ENCODE measurements around the gene EIF4ENIF1. TPM values are rescaled to one million over a fixed set of nuclear protein-coding genes. Genes with fewer than 3 reads are reported as not detected.
A peak's percentile ranks its signal among the peaks of the same experiment; 100 is the strongest.

EIF4ENIF1 gene
- total RNA-seq, 3 donors from 2014 or later (not counting 1 experiment from before 2014, with no cell fraction given), result 31.1 to 41.7 (median 41.2) TPM

DNA sequence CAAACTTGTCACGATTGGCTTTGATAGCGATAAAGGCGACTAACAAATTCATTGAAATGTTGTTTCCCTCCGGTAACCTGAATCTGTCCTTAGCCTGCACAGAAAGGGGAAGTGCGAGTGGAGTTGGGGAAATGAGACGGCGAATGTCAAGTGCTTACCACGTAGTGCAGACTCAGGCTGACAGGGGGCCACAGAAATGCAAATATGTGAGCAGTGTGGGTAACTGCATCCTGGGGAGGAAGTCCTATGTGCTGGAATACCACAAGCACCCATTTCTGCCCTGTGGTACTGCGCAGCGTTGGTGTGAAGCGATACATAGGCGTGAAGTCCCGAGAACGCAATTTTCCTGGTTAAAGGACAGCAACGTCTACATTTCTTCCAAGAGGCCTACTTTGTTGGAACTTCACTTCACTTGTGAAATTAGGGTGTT lies 869 bp upstream of the EIF4ENIF1 start:
- ATAC-seq (peak; percentile 46 to 80 (median 51)), DNase-seq (peak; percentile 41 to 85)
- Mint-ChIP-seq H3K9me3 (no peaks in the 10 kb centered on the region), H3K4me1 (peaks cover 21 to 22% of the 10 kb centered on the region in 2 donors), H3K27ac (peak overlapping the region; percentile 95 to 97), H3K27me3 (ENCODE audit: low read depth in 2 of 2) (no peaks in the 10 kb centered on the region), H3K36me3 (no peaks in the 10 kb centered on the region), H3K4me3 (peak overlapping the region; percentile 97)
- 0% methylated on average over 15 of the region's 15 CpGs for WGBS (ENCODE audit: insufficient coverage)
- H3K9me3 ChIP-seq (ENCODE audit: control insufficient read depth, insufficient read depth, low read length), result no peaks in the 10 kb centered on the region
- TF ChIP-seq, protein P1, sequence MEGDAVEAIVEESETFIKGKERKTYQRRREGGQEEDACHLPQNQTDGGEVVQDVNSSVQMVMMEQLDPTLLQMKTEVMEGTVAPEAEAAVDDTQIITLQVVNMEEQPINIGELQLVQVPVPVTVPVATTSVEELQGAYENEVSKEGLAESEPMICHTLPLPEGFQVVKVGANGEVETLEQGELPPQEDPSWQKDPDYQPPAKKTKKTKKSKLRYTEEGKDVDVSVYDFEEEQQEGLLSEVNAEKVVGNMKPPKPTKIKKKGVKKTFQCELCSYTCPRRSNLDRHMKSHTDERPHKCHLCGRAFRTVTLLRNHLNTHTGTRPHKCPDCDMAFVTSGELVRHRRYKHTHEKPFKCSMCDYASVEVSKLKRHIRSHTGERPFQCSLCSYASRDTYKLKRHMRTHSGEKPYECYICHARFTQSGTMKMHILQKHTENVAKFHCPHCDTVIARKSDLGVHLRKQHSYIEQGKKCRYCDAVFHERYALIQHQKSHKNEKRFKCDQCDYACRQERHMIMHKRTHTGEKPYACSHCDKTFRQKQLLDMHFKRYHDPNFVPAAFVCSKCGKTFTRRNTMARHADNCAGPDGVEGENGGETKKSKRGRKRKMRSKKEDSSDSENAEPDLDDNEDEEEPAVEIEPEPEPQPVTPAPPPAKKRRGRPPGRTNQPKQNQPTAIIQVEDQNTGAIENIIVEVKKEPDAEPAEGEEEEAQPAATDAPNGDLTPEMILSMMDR (IDR thresholded peaks at IDR 0.05), result no peak
- intact Hi-C loops (cut with micrococcal nuclease), result loop anchor here (5.0 to 10.0 kb wide), 2 partner anchors 37 to 146 kb away; partner anchors contain the start of gene PATZ1
- peak overlapping the region; percentile 91 for H3K4me3 ChIP-seq (ENCODE audit: low read length)
- H3K27ac ChIP-seq (ENCODE audit: low read length), result peak overlapping the region; percentile 96
- H3K4me1 ChIP-seq (ENCODE audit: control insufficient read depth, insufficient read depth, low read length), result peaks cover 24% of the 10 kb centered on the region
- peaks cover 6% of the 10 kb centered on the region for H3K36me3 ChIP-seq (ENCODE audit: control insufficient read depth, insufficient read depth, low read length)
- no peaks in the 10 kb centered on the region for H3K27me3 ChIP-seq (ENCODE audit: control insufficient read depth, insufficient read depth, low read length)

DNA sequence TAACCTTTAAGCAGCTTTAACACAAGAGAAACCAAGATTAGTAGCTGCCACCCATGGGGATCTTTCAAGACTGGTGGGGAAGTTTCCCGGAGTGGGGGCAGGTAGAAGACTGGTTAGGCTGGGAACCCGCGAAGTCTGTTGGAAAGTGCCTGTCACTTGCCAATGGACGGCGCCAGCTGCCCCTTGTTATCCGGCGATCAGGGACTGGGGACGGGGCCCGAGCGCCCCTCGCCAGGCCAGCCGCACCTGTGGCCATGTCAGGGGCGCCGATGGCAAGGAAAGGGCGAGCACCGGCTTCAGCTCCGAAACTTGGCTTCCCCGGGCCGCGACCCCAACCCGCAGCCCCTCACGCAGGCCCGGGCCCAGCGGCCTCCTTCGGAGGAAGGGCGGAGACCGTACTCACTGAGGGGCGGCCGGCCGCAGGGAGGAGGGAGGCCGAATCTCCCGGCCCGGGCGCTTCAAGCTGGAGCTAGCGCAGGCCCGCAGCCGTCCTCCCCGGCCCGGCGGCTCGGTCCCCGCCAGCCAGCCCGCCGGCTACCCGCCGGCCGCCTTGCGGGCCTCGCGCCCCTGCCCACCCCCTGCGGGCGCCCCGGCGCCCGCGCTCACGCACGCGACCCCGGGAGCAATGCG lies 539 bp downstream of the EIF4ENIF1 start:
- TF ChIP-seq, protein P1 (IDR thresholded peaks at IDR 0.05), result no peak
- DNase-seq, result peak; percentile 33 to 61
- intact Hi-C loops (cut with micrococcal nuclease), result no loop called here
- peak overlapping the region; percentile 81 to 97 for H3K27ac Mint-ChIP-seq
- H3K27me3 Mint-ChIP-seq (ENCODE audit: low read depth in 2 of 2), result no peaks in the 10 kb centered on the region
- peak overlapping the region; percentile 28 for H3K27ac ChIP-seq (ENCODE audit: low read length)
- H3K36me3 Mint-ChIP-seq, result no peaks in the 10 kb centered on the region
- no peaks in the 10 kb centered on the region for H3K9me3 ChIP-seq (ENCODE audit: control insufficient read depth, insufficient read depth, low read length)
- peak; percentile 20 to 34 (median 27) for ATAC-seq
- no peaks in the 10 kb centered on the region for H3K9me3 Mint-ChIP-seq
- H3K4me1 ChIP-seq (ENCODE audit: control insufficient read depth, insufficient read depth, low read length), result peaks cover 19% of the 10 kb centered on the region
- peaks cover 28 to 30% of the 10 kb centered on the region in 2 donors for H3K4me1 Mint-ChIP-seq
- peak overlapping the region; percentile 21 for H3K4me3 ChIP-seq (ENCODE audit: low read length)
- peaks cover 15% of the 10 kb centered on the region for H3K36me3 ChIP-seq (ENCODE audit: control insufficient read depth, insufficient read depth, low read length)
- WGBS (ENCODE audit: insufficient coverage), result under 1% methylated on average over 61 of the region's 61 CpGs
- no peaks in the 10 kb centered on the region for H3K27me3 ChIP-seq (ENCODE audit: control insufficient read depth, insufficient read depth, low read length)
- peak overlapping the region; percentile 83 for H3K4me3 Mint-ChIP-seq

DNA sequence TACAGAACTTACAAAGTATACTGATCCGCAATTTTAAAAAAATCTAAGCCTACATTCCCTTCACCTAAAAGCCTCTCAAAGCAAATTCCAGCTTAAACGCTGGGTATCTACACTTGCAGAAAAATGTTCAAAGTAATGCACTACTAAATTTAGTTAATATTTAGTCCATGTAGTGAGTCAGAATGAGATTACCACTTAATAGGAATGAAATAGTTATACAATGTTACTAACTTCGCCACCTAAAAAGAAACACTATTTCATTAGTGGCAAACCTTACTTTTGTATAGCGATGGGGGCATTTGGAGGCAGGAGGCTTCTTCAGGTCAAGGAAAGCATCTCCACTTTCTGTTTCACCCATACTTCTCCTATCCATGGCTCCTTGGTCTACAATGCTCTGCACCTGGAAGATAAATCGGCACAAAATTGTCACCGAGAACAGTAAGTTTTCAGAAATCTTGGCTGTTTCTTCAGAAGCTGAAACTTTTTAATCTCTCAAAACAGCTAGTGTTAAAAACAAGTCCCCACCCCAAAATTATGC lies 1.2 kb downstream of the EIF4ENIF1 start:
- H3K27me3 Mint-ChIP-seq (ENCODE audit: low read depth in 2 of 2), result no peaks in the 10 kb centered on the region
- H3K4me3 Mint-ChIP-seq, result peak overlapping the region; percentile 83
- Histone ChIP-seq H3K27ac (ENCODE audit: low read length) (peak overlapping the region; percentile 28), H3K4me1 (ENCODE audit: control insufficient read depth, insufficient read depth, low read length) (peaks cover 19% of the 10 kb centered on the region), H3K27me3 (ENCODE audit: control insufficient read depth, insufficient read depth, low read length) (no peaks in the 10 kb centered on the region), H3K36me3 (ENCODE audit: control insufficient read depth, insufficient read depth, low read length) (peaks cover 21% of the 10 kb centered on the region), H3K4me3 (ENCODE audit: low read length) (no peak overlapping the region), H3K9me3 (ENCODE audit: control insufficient read depth, insufficient read depth, low read length) (no peaks in the 10 kb centered on the region)
- ATAC-seq, result no peak
- peak overlapping the region; percentile 81 to 97 for H3K27ac Mint-ChIP-seq
- TF ChIP-seq, protein P1 (IDR thresholded peaks at IDR 0.05), result no peak
- peak in 1 of 2 donors; percentile 14 for DNase-seq
- H3K9me3 Mint-ChIP-seq, result no peaks in the 10 kb centered on the region
- 83% methylated on average over 5 of the region's 6 CpGs for WGBS (ENCODE audit: insufficient coverage)
- intact Hi-C loops (cut with micrococcal nuclease), result no loop called here
- H3K36me3 Mint-ChIP-seq, result no peaks in the 10 kb centered on the region
- peaks cover 34 to 37% of the 10 kb centered on the region in 2 donors for H3K4me1 Mint-ChIP-seq

Measured in natural killer cell (primary cell).